SHP77 treated with DMSO at 0.1 percent for 48 hours (cell line): ENCODE data around the gene ERI3.
A peak's percentile ranks its signal among the peaks of the same experiment; 100 is the strongest.

Experiments
- DNase-seq: peaks from one replicate; lab custom pipeline; 2025; lab: John Stamatoyannopoulos, UW

The ERI3 gene

GRCh38 chr1:44316231-44316759, 38.8 kb downstream of the ERI3 start:
- no peak for DNase-seq

GRCh38 chr1:44315521-44315920, 39.5 kb downstream of the ERI3 start:
- no peak for DNase-seq

- no peak for DNase-seq
These were observed 40.6 kb downstream of the ERI3 start for GRCh38 chr1:44314452-44314851.

- DNase-seq = no peak
These were observed 41.7 kb downstream of the ERI3 start for GRCh38 chr1:44313265-44313918.

- DNase-seq = no peak
These were observed 42.5 kb downstream of the ERI3 start for GRCh38 chr1:44312399-44313196.

- no peak for DNase-seq
These were observed 45.1 kb downstream of the ERI3 start for GRCh38 chr1:44310006-44310405.

- DNase-seq = no peak
These were observed 49.1 kb downstream of the ERI3 start for GRCh38 chr1:44305962-44306422.

GRCh38 chr1:44303532-44303931, 51.5 kb downstream of the ERI3 start:
- DNase-seq = no peak

GRCh38 chr1:44302541-44302940, 52.5 kb downstream of the ERI3 start:
- no peak for DNase-seq

- DNase-seq = no peak
These were observed 53.6 kb downstream of the ERI3 start for GRCh38 chr1:44301442-44301841.

- no peak for DNase-seq
These were observed 54.2 kb downstream of the ERI3 start for GRCh38 chr1:44300852-44301251.

- no peak for DNase-seq
These were observed 57.2 kb downstream of the ERI3 start for GRCh38 chr1:44297695-44298400.

- DNase-seq = no peak
These were observed 58.3 kb downstream of the ERI3 start for GRCh38 chr1:44296806-44297205.

GRCh38 chr1:44296086-44296485, 59.0 kb downstream of the ERI3 start:
- DNase-seq = no peak

GRCh38 chr1:44294588-44295007, 60.5 kb downstream of the ERI3 start:
- DNase-seq = peak; percentile 32

GRCh38 chr1:44293761-44294315, 61.2 kb downstream of the ERI3 start:
- peak; percentile 34 for DNase-seq

GRCh38 chr1:44292651-44293050, 62.4 kb downstream of the ERI3 start:
- no peak for DNase-seq

- no peak for DNase-seq
These were observed 64.6 kb downstream of the ERI3 start for GRCh38 chr1:44290250-44291094.

GRCh38 chr1:44289530-44289929, 65.5 kb downstream of the ERI3 start:
- peak; percentile 6 for DNase-seq

GRCh38 chr1:44288883-44289282, 66.2 kb downstream of the ERI3 start:
- no peak for DNase-seq

- peak; percentile 61 for DNase-seq
These were observed 70.9 kb downstream of the ERI3 start for GRCh38 chr1:44284184-44284583.
